Measurements from ENCODE around the gene PSMD11.

DNA sequence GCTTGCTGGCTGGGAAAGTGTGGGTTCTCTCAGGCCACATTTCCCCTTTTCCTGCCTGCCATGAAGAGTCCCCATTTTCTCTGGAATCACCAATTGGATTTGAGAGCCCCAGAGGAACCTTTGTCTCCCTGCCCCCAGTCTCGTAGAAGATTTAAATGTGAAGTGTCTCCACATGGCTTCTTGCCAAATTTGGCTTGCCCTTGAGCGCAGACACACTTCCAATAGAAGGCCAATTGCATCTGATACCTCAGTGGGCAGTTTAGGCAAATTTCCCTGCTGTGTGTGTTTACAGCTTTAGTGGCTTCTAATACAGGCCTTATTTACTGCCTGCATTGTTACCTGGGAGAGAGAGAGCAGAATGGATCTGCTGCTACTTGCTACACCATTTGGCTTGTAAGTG, 72.1 kb downstream of the PSMD11 start:
- TF ChIP-seq BACH2 (CRISPR knock-in tag; IDR thresholded peaks at IDR 0.05; ENCODE audit: borderline replicate concordance), result no peak
- TF ChIP-seq, protein P1, sequence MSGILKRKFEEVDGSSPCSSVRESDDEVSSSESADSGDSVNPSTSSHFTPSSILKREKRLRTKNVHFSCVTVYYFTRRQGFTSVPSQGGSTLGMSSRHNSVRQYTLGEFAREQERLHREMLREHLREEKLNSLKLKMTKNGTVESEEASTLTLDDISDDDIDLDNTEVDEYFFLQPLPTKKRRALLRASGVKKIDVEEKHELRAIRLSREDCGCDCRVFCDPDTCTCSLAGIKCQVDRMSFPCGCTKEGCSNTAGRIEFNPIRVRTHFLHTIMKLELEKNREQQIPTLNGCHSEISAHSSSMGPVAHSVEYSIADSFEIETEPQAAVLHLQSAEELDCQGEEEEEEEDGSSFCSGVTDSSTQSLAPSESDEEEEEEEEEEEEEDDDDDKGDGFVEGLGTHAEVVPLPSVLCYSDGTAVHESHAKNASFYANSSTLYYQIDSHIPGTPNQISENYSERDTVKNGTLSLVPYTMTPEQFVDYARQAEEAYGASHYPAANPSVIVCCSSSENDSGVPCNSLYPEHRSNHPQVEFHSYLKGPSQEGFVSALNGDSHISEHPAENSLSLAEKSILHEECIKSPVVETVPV (CRISPR knock-in tag; IDR thresholded peaks at IDR 0.05), result no peak
- no peak for TF ChIP-seq ZFP30 (CRISPR knock-in tag; IDR thresholded peaks at IDR 0.05)
- TF ChIP-seq, protein P2, sequence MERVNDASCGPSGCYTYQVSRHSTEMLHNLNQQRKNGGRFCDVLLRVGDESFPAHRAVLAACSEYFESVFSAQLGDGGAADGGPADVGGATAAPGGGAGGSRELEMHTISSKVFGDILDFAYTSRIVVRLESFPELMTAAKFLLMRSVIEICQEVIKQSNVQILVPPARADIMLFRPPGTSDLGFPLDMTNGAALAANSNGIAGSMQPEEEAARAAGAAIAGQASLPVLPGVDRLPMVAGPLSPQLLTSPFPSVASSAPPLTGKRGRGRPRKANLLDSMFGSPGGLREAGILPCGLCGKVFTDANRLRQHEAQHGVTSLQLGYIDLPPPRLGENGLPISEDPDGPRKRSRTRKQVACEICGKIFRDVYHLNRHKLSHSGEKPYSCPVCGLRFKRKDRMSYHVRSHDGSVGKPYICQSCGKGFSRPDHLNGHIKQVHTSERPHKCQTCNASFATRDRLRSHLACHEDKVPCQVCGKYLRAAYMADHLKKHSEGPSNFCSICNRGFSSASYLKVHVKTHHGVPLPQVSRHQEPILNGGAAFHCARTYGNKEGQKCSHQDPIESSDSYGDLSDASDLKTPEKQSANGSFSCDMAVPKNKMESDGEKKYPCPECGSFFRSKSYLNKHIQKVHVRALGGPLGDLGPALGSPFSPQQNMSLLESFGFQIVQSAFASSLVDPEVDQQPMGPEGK (CRISPR knock-in tag; IDR thresholded peaks at IDR 0.05; ENCODE audit: borderline replicate concordance), result no peak
- TF ChIP-seq RARB (CRISPR knock-in tag; IDR thresholded peaks at IDR 0.05), result no peak
- TF ChIP-seq ESRRG (CRISPR knock-in tag; IDR thresholded peaks at IDR 0.05), result no peak
- TF ChIP-seq ZFP3 (CRISPR knock-in tag; IDR thresholded peaks at IDR 0.05), result no peak
- no peak for TF ChIP-seq PPARA (CRISPR knock-in tag; IDR thresholded peaks at IDR 0.05; ENCODE audit: borderline replicate concordance)
- TF ChIP-seq ARNTL (CRISPR knock-in tag; IDR thresholded peaks at IDR 0.05; ENCODE audit: borderline replicate concordance, low read depth), result no peak
- no peak for TF ChIP-seq ZNF565 (CRISPR knock-in tag; conservative IDR thresholded peaks at IDR 0.05; ENCODE audit: low read depth)
